IPS-11a (cell line): ENCODE results near the gene ASCC3.

Source experiments
- H3K4me3 ChIP-seq: one replicate; pipeline ENCODE4 v1.5.1; 2013; ENCODE audit warnings: low read depth, low read length, control low read depth

Gene ASCC3, protein sequence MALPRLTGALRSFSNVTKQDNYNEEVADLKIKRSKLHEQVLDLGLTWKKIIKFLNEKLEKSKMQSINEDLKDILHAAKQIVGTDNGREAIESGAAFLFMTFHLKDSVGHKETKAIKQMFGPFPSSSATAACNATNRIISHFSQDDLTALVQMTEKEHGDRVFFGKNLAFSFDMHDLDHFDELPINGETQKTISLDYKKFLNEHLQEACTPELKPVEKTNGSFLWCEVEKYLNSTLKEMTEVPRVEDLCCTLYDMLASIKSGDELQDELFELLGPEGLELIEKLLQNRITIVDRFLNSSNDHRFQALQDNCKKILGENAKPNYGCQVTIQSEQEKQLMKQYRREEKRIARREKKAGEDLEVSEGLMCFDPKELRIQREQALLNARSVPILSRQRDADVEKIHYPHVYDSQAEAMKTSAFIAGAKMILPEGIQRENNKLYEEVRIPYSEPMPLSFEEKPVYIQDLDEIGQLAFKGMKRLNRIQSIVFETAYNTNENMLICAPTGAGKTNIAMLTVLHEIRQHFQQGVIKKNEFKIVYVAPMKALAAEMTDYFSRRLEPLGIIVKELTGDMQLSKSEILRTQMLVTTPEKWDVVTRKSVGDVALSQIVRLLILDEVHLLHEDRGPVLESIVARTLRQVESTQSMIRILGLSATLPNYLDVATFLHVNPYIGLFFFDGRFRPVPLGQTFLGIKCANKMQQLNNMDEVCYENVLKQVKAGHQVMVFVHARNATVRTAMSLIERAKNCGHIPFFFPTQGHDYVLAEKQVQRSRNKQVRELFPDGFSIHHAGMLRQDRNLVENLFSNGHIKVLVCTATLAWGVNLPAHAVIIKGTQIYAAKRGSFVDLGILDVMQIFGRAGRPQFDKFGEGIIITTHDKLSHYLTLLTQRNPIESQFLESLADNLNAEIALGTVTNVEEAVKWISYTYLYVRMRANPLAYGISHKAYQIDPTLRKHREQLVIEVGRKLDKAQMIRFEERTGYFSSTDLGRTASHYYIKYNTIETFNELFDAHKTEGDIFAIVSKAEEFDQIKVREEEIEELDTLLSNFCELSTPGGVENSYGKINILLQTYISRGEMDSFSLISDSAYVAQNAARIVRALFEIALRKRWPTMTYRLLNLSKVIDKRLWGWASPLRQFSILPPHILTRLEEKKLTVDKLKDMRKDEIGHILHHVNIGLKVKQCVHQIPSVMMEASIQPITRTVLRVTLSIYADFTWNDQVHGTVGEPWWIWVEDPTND (N-terminal part only)

DNA sequence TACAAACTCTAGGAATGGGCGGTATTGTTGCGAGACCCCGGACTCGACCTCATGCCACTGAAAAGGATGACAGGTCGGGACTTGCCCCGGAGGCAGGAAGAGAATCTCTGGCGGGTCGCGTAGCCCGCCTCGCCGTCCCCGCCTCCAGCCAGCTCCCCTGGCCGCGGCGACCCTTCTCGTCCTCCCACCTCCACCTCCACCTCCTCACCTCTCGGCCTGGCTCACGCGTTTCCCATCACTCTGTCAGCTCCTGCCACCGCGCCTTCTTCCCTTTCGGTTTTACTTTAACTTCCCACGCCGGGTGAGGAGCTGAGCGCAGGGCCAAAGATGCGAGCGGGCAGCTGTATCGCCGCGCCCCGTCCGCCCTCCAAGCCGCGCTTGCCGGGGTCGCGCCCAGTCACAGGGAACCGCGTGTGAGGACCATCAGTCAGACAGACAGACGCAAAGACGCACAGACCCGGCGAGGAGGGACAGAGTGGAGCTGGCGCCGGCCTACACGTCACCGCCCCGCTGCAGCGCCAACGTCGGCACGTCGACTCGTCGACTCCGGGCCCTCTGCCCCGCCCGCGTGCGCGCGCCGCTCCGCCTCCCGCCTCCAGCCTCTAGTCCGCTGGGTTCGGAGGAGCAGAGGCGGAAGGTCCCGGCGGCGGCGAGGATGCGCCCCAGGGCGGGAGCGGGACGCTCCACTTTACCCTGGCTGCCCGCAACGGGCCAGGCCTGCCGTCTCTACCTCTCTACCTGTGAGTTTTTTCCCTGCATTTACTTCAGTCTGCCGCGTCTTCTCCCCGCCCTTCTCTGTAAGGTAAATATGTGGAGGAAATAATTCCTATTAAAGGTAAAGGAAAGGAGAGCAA lies at the start of gene ASCC3:
TSS of gene ASCC3 (minus strand) at position 477 of the 854 bp plus-strand sequence. CDS start 13,332 bp downstream, outside the sequence.
- H3K4me3 ChIP-seq = peak within 1 kb of the TSS; percentile 86

DNA sequence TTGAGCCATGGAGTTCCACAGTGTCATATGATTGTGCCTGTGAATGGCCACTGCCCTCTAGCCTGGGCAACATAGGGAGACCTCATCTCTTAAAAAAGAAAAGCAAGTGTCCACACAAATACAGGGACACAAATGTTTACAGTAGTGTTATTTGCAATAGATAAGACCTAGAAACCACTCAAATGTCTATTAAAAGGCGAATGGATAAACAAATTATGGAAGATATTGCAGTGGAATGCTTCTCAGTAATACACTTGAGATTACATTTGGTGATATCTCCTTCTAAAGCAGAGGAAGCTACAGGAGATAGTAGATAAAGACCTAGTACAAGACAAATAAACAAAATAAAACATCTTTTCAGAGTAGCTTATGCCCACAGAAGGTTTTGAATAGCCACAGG lies 44.6 kb upstream of the ASCC3 start:
- H3K4me3 ChIP-seq = no peak overlapping the region

DNA sequence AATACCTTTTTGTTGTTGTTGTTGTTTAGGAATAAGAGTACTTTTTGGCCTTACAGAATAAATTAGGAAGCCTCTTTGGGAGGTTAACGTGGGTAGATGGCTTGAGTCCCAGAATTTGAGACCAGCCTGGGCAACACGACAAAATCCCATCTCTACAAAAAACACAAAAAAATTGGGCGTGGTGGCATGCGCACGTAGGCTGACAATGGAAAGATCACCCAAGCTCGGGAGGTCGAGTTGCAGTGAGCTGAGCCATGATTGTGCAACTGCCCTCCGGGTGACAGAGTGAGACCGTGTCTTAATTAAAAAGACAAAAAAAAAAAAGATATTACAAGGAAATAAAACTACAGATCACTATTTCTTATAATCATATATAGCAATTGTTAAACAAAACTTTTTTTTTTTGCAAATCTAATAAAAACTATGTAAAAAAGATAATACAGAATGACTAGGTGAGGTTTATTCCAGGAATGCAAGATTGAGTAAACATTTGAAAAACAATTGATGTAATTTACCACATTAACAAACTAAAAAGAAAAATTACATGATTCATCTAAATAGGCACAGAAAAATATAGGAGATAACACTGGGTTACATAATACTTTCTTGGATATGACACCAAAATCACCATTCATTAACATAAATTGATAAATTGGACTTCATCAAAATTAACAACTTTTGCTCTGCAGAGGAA lies 43.6 kb upstream of the ASCC3 start:
- no peak overlapping the region for H3K4me3 ChIP-seq

DNA sequence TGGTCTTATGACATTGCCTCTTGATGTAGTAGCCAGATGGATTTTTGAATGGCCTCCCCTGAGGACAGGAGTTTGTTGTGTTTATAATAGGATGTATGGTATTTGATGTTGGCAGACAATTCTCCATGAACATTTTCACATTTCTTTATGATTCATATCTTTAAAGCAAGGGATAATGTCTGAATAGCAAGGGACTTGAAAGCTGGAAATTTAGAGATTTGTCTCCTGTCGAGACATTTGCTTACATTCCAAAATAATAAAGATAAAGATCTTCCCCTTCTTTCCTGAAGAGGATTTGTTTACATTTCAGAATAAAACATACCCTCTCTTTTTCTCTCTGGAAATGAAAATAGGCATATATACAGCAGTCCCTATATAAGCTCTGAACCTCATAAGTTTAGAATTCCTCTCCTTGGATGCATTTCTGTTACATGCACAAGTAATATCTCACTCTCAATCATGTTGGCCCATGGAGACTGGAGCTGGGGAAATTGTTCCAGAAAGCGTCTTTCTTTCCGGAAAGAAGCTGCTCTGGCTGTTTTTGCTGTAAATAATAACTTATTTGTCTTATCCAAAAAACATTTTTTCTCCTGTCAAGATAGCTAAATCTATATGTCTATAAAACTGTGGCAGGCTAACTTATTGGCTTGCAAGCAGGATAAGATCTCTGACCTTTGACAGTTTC lies 42.5 kb upstream of the ASCC3 start:
- no peak overlapping the region for H3K4me3 ChIP-seq

DNA sequence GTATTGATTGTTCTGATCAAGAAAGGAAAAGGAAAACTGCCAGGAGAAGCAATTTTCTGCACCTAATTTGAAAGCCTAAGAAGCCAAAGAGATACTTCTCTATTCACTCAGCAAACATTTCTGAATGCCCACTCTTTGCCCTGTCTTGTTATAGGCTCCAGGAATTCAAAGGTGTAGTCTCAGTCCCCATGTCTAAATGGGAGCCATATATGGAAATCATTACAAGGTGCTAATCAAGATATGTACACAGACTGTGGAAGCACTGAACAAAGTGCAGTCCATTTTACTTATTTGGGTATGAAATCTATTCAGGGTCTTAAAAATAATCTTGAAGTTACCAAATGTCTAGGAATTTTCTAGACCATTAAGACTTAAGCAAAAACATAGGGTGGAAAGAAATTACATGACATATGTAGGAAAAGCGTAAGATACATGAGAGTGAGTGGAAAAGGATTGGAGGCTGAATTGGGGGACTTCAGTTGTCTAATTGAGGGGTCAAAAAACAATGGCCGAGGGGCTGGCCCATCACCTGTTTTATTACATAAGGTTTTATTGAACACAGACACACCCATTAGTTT lies 39.0 kb upstream of the ASCC3 start:
- no peak overlapping the region for H3K4me3 ChIP-seq

DNA sequence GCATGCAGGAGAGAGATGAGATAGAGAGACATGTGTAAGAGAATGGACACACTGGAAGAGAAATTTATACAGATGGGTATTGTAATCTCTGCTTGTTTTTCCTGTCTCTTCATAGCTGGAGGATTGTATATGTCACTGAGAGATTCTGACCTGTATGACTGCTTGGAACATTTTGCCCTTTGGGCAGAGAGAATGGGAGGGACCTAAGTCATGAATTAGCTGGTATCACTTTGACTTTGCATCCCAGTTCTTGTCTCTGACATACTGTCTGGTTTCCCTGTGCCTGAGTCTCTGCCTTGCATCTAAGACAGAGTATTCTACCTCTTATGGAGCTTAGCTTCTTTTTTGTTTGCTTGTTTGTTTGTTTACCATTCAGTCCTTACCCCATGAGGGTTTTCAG lies 37.0 kb upstream of the ASCC3 start:
- no peak overlapping the region for H3K4me3 ChIP-seq

DNA sequence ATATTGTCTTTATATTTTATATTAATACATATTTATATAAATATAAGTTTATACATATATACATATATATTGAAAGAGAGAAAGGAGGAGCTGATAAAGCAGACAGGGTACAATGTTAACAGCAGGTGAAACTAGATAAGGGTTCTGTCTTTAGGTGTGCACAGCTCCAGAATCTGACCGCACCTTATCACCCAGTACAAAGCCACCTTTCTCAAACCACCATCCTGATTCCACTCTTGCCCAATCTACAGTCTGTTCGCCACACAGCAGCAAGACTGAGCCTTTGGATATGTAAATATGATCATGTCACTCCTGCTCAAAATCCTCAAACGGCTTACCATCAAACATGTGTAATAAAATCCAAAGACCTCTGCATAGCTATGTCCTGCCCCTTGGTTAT lies 34.7 kb upstream of the ASCC3 start:
- no peak overlapping the region for H3K4me3 ChIP-seq

DNA sequence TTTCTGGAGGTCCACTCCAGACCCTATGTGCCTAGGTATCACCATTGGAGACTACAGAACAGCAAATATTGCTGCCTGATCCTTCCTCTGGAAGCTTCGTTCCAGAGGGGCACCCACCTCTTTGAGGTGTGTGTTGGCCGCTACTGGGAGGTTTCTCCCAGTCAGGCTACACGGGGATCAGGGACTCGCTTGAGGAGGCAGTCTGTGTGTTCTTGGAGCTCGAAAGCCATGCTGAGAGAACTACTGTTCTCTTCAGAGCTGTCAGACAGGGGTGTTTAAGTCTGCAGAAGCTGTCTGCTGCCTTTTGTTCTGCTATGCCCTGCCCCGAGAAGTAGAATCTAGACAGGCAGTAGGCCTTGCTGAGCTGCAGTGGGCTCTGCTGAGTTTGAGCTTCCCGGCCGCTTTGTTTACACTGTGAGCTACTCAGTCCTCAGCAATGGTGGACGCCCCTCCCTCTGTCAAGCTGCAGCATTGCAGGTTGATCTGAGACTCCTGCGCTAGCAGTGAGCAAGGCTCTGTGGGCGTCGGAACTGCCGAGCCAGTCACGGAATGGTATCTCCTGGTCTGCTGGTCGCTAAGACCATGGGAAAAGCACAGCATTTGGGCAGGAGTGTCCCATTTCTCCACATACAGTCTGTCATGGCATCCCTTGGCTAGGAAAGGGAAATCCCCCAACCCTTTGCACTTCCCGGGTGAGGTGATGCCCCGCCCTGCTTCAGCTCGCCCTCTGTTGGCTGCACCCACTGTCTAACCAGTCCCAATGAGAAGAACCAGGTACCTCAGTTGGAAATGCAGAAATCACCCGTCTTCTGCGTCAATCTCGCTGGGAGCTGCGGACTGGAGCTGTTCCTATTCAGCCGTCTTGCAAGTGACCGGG lies 32.5 kb upstream of the ASCC3 start:
- H3K4me3 ChIP-seq = no peak overlapping the region

DNA sequence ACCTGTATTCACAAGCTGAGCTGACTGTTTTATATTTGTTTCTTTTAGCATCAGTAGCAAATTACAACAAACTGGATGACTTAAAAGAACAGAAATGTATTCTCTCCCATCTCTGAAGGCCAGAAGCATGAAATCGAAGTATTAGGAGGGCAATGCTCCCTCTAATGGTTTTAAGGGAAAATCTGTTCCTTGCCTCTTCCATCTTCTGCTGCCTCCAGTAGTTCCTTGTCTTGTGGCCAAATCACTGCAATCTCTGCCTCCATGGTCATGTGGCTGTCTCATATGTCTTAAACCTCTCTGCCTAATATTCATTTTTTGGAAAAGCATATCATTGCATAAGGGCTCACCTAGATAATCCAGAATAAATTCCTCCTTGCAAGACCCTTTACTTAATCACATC lies 25.2 kb upstream of the ASCC3 start:
- no peak overlapping the region for H3K4me3 ChIP-seq

DNA sequence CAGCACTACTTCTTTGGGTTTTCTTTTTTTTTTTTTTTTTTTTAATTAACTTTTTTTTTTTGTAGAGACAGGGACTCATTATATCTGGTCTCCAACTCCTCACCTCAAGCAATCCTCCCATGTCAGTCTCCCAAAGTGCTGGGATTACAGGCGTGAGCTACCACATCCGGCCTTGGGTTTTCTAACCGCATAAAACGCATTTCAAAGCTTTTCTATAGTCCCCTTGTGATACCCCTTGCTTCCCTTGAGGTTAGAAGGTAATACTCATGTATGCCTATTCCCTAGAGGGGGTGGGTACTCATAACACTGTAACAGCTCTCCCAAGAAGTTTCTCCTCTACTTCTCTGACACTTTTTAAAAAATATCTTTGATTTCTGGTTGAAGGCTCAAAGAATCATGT lies 23.9 kb upstream of the ASCC3 start:
- H3K4me3 ChIP-seq = no peak overlapping the region

DNA sequence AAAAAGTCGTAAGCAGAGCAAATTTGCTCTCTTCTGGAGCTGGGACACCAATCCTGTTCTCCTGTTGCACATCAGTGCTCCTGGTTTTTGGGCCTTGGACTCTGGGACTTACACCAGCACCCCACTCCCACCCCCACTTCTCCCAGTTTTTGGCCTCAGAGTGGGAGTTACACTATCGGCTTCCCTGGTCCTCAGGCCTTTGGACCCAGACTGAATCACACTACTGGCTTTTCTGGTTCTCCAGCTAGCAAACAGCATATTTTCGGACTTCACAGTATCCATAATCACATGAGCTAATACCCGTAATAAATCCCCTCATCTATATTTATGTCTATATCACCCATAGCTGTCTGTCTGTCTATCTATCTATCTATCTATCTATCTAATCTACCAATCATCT lies 23.2 kb upstream of the ASCC3 start:
- H3K4me3 ChIP-seq = no peak overlapping the region

DNA sequence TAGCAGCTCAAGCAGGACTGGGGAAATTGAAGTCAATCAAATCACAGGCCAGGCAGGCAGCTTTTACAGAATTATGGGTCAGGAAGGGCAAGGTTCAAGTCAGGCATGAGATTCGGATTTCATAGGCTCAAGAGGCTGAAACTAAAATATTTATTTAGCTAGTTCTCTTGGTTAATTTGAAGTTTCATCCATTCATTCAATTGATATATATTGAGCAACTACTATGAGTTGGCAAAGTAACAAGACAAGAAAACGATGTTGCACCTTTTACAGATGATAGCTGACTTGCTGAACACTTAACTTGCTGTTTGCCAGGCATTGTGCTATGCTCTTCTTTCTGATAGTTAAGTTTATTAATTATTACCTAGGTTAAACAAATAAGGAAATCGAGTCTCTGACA lies 20.5 kb upstream of the ASCC3 start:
- H3K4me3 ChIP-seq = no peak overlapping the region

DNA sequence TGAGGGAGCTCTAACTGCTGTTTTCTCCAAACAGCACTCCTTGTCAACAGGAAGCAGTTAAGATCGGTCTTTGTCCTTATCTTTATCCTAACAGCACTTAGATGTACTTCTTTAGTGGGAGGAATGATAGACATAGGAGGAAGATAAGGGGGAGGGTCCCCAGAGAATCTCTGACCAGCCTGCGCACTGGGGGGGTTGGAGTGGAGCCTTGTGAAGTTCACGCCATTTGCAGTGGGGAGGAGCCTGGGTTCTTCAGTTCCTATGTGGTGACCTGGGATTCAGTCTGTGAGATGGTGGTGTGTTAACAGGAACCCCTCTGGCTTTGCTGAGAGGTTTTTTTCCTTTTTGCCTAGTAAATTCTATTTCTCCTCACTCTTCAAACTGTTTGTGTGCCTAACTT lies 18.1 kb upstream of the ASCC3 start:
- H3K4me3 ChIP-seq = no peak overlapping the region

DNA sequence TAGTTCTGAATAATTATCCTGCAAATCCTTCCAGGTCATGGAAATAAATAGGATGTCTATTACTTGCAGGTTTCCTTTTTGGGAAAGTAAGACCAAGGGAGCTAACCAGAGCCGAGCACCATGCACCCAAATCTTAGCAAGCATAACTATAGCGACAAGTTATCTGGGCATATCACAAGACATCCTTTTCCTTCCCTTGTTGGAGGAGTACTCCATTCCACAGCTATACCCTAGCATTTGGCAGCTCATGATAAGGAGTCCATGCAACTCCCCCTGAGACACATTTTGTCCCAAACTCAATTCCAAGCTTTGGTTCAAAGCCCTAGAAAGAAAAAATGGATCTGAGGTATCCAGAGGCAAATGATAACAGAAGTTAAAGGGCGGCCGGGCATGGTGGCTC lies 16.5 kb upstream of the ASCC3 start:
- H3K4me3 ChIP-seq = no peak overlapping the region

DNA sequence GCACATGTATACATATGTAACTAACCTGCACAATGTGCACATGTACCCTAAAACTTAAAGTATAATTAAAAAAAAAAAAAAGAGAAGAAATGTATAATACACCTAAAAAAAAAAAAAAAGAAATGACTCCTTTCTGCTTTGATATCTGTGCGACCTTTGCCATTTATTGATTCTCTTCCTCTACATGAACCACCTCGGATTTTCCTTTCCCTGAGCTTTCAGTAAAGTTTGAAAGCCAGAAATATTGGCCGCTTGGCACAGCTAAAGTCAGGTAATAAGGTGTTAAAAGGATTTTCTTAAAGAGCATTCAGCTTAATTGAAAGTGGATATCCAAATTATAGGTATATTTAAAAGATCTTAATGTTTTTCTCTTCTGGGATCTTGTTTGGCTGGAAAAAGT lies 12.6 kb upstream of the ASCC3 start:
- H3K4me3 ChIP-seq = no peak overlapping the region

DNA sequence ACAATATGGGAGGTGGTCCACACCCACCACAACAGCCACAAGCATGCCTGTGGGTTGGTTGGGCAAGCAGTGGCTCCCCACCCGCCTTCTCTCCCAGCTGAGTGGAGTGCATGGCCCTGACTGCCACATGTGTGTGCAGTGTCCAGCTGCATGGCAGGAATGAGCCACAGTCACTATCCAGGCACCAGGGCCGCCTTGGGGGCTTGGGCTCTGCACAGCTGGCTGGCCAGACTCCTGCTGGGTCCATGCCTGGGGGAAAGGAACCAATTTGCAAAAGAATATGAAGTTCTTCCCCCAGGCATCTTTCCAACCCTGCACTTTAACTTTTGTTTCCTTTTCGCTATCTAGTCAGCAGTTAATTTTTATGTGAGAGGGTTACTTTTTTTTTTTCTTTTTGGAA lies 11.6 kb upstream of the ASCC3 start:
- no peak overlapping the region for H3K4me3 ChIP-seq

DNA sequence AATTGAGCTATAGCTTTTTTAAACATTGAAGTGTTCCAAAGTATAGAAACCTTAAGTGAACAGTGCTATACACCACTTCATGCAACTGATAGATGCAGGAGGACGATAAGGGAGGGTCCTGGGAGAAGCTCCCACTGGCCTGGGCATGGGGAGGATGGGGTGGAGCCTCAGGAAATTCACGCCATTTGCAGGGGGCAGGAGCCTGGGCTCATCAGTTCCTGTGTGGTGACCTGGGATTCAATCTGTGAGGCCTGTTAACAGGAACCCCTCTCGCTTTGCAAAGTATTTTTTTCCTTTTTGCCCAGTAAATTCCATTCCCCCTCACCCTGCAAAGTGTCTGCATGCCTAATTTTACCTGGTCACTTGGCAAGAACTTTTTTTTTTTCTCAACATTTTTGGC lies 11.0 kb upstream of the ASCC3 start:
- H3K4me3 ChIP-seq = no peak overlapping the region

DNA sequence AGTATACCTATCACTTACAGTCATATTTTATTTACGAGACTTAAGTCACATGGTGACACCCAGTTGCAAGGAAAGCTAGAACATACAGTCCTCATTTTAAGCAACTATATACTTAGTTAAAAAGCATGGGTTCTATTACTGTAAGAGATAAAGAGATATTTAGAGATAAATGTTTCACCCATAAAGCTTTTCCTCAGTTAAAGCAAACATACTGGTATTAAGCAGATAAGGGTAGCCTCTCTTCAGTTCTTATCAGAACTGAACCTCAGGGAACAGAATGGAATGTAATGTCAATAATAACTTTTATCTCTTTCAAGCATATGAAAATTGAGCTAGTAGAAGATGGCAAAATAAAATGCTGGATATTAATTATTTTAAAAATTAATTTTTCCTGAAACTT lies 9.9 kb upstream of the ASCC3 start:
- H3K4me3 ChIP-seq = no peak overlapping the region
